ENCODE data around the gene ZBTB6.

DNA sequence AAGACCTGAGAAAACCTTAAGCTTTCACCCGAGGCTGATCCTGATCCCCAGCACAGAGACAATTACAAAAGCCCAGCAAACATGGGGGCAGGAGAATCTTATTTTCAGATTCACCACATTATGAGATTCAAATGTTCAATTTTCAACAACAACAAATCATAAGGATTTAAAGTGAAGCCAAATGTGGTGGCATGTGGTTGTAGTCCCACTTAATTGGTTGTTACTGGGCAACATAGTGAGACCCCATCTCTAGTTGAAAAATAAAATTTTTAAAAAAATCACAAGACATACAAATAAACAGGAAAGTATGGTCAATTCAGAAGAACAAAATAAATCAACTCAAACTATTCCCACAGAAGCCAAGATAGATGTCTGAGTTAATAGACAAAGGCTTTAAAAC, 23.8 kb upstream of the ZBTB6 start:
- TF ChIP-seq, protein P1, sequence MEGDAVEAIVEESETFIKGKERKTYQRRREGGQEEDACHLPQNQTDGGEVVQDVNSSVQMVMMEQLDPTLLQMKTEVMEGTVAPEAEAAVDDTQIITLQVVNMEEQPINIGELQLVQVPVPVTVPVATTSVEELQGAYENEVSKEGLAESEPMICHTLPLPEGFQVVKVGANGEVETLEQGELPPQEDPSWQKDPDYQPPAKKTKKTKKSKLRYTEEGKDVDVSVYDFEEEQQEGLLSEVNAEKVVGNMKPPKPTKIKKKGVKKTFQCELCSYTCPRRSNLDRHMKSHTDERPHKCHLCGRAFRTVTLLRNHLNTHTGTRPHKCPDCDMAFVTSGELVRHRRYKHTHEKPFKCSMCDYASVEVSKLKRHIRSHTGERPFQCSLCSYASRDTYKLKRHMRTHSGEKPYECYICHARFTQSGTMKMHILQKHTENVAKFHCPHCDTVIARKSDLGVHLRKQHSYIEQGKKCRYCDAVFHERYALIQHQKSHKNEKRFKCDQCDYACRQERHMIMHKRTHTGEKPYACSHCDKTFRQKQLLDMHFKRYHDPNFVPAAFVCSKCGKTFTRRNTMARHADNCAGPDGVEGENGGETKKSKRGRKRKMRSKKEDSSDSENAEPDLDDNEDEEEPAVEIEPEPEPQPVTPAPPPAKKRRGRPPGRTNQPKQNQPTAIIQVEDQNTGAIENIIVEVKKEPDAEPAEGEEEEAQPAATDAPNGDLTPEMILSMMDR (IDR thresholded peaks at IDR 0.05) = no peak
- no peak for TF ChIP-seq POLR2A (IDR thresholded peaks at IDR 0.05)

Data from prostate gland (tissue), 2 donors.